Pons (tissue), 1 donor: ENCODE measurements around the gene SYNPO2.
A peak's percentile ranks its signal among the peaks of the same experiment; 100 is the strongest.

ENCODE experiments used
- DNase-seq: peaks from one replicate; pipeline ENCODE4 v3.0.0-alpha.2; 2016; ENCODE audit warnings: low spot score

SYNPO2 gene, protein sequence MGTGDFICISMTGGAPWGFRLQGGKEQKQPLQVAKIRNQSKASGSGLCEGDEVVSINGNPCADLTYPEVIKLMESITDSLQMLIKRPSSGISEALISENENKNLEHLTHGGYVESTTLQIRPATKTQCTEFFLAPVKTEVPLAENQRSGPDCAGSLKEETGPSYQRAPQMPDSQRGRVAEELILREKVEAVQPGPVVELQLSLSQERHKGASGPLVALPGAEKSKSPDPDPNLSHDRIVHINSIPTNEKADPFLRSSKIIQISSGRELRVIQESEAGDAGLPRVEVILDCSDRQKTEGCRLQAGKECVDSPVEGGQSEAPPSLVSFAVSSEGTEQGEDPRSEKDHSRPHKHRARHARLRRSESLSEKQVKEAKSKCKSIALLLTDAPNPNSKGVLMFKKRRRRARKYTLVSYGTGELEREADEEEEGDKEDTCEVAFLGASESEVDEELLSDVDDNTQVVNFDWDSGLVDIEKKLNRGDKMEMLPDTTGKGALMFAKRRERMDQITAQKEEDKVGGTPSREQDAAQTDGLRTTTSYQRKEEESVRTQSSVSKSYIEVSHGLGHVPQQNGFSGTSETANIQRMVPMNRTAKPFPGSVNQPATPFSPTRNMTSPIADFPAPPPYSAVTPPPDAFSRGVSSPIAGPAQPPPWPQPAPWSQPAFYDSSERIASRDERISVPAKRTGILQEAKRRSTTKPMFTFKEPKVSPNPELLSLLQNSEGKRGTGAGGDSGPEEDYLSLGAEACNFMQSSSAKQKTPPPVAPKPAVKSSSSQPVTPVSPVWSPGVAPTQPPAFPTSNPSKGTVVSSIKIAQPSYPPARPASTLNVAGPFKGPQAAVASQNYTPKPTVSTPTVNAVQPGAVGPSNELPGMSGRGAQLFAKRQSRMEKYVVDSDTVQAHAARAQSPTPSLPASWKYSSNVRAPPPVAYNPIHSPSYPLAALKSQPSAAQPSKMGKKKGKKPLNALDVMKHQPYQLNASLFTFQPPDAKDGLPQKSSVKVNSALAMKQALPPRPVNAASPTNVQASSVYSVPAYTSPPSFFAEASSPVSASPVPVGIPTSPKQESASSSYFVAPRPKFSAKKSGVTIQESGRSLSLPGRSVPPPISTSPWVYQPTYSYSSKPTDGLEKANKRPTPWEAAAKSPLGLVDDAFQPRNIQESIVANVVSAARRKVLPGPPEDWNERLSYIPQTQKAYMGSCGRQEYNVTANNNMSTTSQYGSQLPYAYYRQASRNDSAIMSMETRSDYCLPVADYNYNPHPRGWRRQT

GRCh38 chr4:118888666-118889311 lies at the start of gene SYNPO2:
TSS of gene SYNPO2 (plus strand) at chr4:118888854. CDS start at chr4:118889037, 183 bp downstream.
- no peak for DNase-seq

DNA sequence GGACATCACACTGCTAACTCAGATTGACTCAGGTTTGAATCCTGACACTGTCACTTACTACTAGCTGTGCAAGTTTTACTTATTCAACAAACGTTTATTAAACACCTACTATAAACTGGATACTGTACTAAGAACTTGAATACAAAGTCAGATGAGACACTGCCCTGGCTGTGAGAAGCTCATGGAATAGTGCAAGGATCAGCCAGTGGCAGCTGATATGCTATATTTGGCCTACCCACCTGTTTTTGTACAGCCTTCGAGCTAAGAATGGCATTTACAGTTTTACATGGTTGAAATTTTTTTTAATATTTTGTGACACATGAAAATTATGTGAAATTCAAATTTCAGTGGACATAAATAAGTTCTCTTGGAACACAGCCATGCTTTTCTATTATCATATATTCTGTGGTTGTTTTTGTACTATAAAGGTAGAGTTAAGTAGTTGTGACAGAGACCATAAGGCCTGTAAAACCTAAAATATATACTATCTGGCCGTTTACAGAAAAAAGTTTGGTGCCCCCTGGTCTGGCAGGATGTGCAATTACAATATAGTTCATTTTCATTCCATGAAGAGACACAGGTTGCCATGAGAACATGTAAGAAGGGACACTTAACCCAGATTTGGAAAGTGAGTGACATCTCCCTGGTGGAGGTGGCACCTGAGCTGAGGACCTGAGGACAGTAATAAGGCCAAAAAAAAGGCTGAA lies 49.3 kb upstream of the SYNPO2 start:
- no peak for DNase-seq

DNA sequence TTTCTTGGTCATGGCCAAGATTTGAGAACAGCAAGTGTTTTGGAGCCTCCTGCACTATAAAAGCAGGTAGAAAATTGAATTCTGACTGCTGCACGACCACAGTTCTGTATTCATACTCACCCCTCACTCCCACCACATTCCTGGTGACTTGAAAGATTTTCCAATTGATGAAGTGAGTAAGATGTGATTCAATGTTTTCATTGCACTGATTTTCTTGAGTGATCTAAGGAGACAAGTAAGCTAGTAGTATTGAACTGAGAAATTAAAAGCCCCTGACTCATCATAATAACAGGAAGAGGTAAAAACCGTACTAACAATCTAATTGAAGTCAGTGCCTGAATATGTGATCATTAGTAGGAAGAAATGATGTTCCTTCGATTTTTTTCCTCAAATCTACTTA lies 46.6 kb upstream of the SYNPO2 start:
- DNase-seq, result no peak

- no peak for DNase-seq
These were observed 45.4 kb upstream of the SYNPO2 start for GRCh38 chr4:118843237-118843636.

DNA sequence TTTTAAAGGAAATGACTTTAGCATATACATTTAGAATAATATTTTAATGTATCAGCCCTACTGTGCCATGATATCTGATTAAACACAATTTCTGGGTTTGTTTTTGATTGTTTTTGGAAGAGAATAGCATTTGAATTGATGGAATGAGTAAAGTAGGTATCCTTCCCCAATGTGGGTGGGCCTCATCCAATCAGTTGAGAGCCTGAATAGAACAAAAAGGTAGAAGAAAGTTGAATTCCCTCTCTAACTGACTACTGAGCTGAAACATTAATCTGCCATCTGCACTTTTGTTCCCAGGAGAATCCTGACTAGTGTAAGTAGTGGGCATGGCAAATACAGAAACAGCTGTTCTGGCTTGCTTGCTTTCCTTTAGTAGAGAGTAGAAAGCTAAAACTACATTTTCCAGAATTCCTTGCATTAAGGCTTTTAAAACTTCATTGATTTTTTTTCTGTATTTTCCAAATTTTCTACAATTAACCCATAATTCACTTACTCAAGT lies 43.1 kb upstream of the SYNPO2 start:
- no peak for DNase-seq

DNA sequence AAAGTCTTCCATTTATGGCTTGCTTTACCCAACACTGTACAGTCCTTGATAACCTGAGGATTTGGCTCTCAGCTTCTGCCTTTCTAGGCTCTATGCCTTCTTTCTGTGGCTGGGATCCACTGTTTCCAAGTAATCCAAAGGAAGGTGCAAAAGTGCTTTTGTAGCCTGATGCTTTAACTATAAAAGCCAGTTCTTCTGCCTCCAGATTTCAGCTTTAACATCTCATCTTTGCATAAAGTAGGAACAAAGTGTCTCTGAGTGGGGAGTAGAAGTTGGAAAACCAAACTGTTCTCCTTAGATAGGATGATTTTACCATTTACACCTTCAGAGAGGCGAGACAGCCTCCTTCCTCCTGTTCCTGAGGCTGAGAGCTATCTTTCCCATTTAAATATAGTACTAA lies 41.7 kb upstream of the SYNPO2 start:
- DNase-seq, result no peak

DNA sequence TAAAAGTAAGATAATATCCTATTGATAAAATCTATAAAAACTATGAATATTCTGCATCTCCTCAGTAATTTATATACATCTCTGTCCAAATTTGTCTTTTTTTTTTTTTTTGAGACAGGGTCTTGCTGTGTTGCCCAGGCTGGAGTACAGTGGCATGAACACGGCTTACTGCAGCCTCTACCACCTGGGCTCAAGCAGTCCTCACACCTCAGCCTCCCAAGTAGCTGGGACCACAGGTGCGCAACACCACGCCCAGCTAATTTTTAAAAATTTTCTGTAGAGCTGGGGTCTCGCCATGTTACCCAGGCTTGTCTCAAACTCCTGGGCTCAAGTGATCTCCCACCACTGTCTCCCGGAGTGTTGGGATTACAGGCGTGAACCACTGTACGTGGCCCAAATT lies 40.4 kb upstream of the SYNPO2 start:
- DNase-seq, result no peak

GRCh38 chr4:118848901-118849300 lies 39.8 kb upstream of the SYNPO2 start:
- no peak for DNase-seq

- DNase-seq, result no peak
These were observed 38.7 kb upstream of the SYNPO2 start for GRCh38 chr4:118849867-118850487.

- DNase-seq, result no peak
These were observed 38.0 kb upstream of the SYNPO2 start for GRCh38 chr4:118850488-118851173.

DNA sequence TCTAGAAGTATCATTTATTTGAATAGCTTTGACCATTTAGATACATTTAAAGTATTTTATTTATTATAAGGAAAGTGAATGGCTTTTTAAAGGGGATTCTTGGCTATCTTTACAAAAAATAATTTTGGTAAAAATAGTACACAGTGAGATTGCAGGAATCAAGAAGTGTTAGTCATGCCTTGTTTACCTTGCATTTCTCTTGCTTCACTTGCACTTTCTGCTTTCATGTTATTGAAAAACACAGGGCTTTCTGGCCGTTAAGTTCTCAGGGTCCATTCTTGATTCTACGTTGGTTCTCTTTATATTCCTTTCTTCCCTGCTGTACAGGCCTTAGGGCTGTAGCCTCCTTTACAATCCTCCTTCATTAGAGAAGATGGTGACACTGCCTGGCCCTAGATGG lies 30.9 kb upstream of the SYNPO2 start:
- no peak for DNase-seq

GRCh38 chr4:118858779-118859178 lies 29.9 kb upstream of the SYNPO2 start:
- no peak for DNase-seq

- peak; percentile 39 for DNase-seq
These were observed 23.5 kb upstream of the SYNPO2 start for GRCh38 chr4:118865091-118865708.

DNA sequence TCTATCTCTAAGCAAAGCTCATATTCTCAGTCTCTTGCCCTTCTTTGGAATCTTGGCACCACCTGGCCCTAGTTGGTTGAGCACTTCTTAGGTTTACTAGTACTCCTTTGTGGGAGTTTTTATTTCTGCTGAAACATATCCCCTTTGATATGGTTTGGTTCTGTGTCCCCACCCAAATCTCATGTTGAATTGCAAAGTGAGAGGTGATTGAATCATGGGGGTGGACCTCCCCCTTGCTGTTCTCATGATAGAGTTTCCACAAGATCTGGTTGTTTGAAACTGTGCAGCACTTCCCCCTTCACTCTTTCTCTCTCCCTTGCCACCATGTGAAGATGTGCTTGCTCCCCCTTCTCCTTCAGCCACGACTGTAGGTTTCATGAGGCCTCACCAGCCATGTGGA lies 22.2 kb upstream of the SYNPO2 start:
- DNase-seq, result no peak

- no peak for DNase-seq
These were observed 21.2 kb upstream of the SYNPO2 start for GRCh38 chr4:118867311-118868067.

DNA sequence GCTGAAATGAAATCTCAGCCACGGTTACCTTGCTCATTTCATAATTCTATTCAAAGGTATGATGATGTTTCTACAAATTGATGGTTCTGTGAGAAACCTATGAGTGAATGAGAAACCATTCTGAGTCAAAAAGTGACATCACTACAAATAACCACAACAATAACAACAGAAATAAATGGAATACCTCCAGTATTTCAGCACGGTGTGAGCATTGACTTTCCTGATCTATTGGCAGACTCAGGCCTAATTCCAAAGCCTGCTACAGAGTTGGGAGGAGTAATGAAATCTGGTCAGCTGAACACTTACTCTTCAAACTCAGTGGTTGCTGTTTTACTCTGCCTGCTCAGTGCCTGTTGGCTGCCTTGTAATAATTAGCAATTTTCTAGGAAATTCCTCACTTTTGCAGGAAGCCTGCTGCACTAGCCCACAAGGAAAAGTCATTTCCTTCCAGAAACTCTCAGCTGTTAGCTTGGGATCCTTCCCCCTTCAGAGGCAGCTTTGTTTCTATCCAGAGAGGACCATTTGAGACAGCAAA lies 18.8 kb upstream of the SYNPO2 start:
- no peak for DNase-seq

- DNase-seq, result no peak
These were observed 16.5 kb upstream of the SYNPO2 start for GRCh38 chr4:118872181-118872580.

DNA sequence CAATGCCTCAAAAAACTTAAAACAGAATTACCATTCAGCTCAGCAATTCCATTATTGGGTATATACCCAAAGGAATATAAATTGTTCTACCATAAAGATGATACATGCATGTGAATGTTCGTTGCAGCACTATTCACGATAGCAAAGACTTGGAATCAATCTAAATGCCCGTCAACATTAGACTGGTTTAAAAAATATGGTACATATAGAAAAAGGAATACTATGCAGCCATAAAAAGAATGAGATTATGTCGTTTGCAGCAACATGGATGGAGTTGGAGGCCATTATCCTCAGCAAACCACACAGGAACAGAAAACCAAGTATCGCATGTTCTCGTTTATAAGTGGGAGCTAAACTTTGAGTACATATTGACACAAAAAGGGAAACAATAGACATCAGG lies 10.9 kb upstream of the SYNPO2 start:
- no peak for DNase-seq
